Ishikawa (cell line): Measurements from ENCODE around the gene LAP3.

Source experiments
- CEBPB ChIP-seq: IDR thresholded peaks from 2 replicates; pipeline ENCODE4 v1.6.1; 2012
- CREB1 ChIP-seq: IDR thresholded peaks from 2 replicates; pipeline ENCODE4 v1.6.1; 2012; ENCODE audit warnings: low read depth
- EGR1 ChIP-seq: IDR thresholded peaks from 2 replicates; pipeline ENCODE4 v1.6.1; 2012
- EP300 ChIP-seq: IDR thresholded peaks from 2 replicates; pipeline ENCODE4 v1.6.1; 2012; ENCODE audit warnings: borderline replicate concordance
- FOXM1 ChIP-seq: IDR thresholded peaks from 2 replicates; pipeline ENCODE4 v1.6.1; 2012; ENCODE audit warnings: low read depth, borderline replicate concordance
- MAX ChIP-seq: IDR thresholded peaks from 2 replicates; pipeline ENCODE4 v1.6.1; 2012
- NFIC ChIP-seq: IDR thresholded peaks from 2 replicates; pipeline ENCODE4 v1.6.1; 2012
- RAD21 ChIP-seq: IDR thresholded peaks from 2 replicates; pipeline ENCODE4 v1.6.1; 2012; ENCODE audit warnings: low read depth
- REST ChIP-seq: IDR thresholded peaks from 2 replicates; pipeline ENCODE4 v1.6.1; 2012; ENCODE audit warnings: low read depth, mild to moderate bottlenecking
- TAF1 ChIP-seq: IDR thresholded peaks from 2 replicates; pipeline ENCODE4 v1.6.1; 2012; ENCODE audit warnings: low read depth, mild to moderate bottlenecking
- TCF12 ChIP-seq: IDR thresholded peaks from 2 replicates; pipeline ENCODE4 v1.6.1; 2012; ENCODE audit warnings: low read depth
- TEAD4 ChIP-seq: IDR thresholded peaks from 2 replicates; pipeline ENCODE4 v1.6.1; 2012
- YY1 ChIP-seq: IDR thresholded peaks from 2 replicates; pipeline ENCODE4 v1.6.1; 2012; ENCODE audit warnings: low read depth
- ZBTB7A ChIP-seq: IDR thresholded peaks from 2 replicates; pipeline ENCODE4 v1.6.1; 2012; ENCODE audit warnings: low read depth
- TF ChIP-seq, protein P1 (sequence below): IDR thresholded peaks from 2 replicates; pipeline ENCODE4 v1.6.1; 2012

Gene LAP3

DNA sequence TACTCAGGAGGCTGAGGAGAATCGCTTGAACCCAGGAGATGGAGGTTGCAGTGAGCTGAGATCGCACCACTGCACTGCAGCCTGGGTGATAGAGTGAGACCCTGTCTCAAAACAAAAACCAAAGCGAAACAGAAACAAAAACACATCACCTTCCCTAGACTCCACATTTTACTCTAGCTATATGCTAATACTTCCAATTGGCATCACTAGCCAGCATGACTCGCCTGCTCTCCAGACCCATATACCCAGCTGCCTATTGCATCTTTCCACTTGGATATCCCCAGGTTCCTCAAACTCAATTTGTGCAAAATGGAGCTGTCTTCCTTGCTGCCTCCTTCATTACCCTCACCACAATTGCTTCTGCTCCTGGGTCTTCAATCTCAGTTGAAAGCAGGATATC, 22.4 kb upstream of the LAP3 start:
- TF ChIP-seq, protein P1, sequence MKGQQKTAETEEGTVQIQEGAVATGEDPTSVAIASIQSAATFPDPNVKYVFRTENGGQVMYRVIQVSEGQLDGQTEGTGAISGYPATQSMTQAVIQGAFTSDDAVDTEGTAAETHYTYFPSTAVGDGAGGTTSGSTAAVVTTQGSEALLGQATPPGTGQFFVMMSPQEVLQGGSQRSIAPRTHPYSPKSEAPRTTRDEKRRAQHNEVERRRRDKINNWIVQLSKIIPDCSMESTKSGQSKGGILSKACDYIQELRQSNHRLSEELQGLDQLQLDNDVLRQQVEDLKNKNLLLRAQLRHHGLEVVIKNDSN, result no peak
- TF ChIP-seq ZBTB7A, result no peak
- TF ChIP-seq TCF12, result no peak
- TF ChIP-seq FOXM1, result no peak
- no peak for TF ChIP-seq NFIC
- no peak for TF ChIP-seq YY1

DNA sequence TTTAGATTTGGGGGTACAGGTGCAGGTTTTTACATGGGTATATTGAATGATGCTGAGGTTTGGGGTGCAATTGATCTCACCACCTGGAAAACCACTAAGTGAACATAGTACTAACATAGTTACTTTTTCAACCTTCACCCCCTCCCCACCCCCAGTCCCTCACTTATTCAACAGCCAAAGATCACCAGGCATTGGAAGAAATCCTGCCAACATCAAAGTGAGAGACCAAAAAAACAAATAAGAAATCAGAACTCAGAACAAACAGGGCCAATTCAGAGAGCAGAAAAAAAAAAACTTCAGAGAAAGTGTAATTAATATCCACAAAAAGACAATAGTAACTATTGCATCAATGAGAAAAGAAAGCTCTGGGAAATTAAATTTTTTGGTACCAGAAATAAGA, 20.5 kb upstream of the LAP3 start:
- TF ChIP-seq EGR1, result no peak
- TF ChIP-seq ZBTB7A, result no peak
- no peak for TF ChIP-seq CREB1

GRCh38 chr4:17557880-17558279, 19.1 kb upstream of the LAP3 start:
- TF ChIP-seq MAX (no peak), FOXM1 (no peak), REST (no peak)
- TF ChIP-seq, protein P1, result no peak

- no peak for TF ChIP-seq FOXM1
- TF ChIP-seq EP300, result no peak
- TF ChIP-seq NFIC, result no peak
- no peak for TF ChIP-seq ZBTB7A
- no peak for TF ChIP-seq CREB1
These were observed 17.9 kb upstream of the LAP3 start for GRCh38 chr4:17558941-17559708.

DNA sequence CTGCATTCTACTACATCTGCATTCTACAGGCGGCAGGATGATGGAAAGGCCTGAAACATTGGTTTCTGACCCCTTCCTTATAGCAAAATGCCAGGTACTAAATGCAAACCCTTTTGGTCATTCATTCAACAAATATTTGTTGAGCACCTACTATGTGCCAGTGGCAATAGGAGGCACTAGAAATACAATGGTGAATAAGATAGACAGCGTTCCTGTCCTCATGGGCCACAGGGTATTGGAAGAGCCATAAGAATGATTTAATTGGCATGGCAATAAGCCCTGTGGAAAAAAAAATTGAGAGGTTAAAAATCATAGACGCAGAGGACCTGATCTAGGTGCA, 17.3 kb upstream of the LAP3 start:
- TF ChIP-seq, protein P1, result no peak
- TF ChIP-seq NFIC, result no peak
- no peak for TF ChIP-seq FOXM1
- no peak for TF ChIP-seq TAF1
- TF ChIP-seq MAX, result no peak
- no peak for TF ChIP-seq ZBTB7A
- no peak for TF ChIP-seq REST
- no peak for TF ChIP-seq TEAD4
- no peak for TF ChIP-seq CEBPB
- TF ChIP-seq CREB1, result no peak
- TF ChIP-seq YY1, result no peak
- no peak for TF ChIP-seq TCF12
- TF ChIP-seq EGR1, result no peak

GRCh38 chr4:17560065-17560673, 16.8 kb upstream of the LAP3 start:
- no peak for TF ChIP-seq TCF12
- no peak for TF ChIP-seq CEBPB
- TF ChIP-seq RAD21, result no peak
- TF ChIP-seq REST, result no peak
- no peak for TF ChIP-seq EGR1
- TF ChIP-seq NFIC, result no peak
- TF ChIP-seq, protein P1, result no peak
- no peak for TF ChIP-seq ZBTB7A
